HepG2 (cell line): ENCODE results near the gene ADM5. TPM values are rescaled to one million over a fixed set of nuclear protein-coding genes. Genes with fewer than 3 reads are reported as not detected.

Experiments
- ATAC-seq: fragments of 200-7000 bp; cut with Tn5 transposase; 3 replicates; pipeline ENCODE4 v1.9.1; 2020; ENCODE audit warnings: mild to moderate bottlenecking, moderate library complexity
- BruUV-seq: library from RNA; stranded (reverse); fragments of 400-500 nt; replicated peaks from 2 replicates; lab custom pipeline; 2021; lab: Mats Ljungman, UMichigan
- CTCF ChIA-PET: fragments of 300-600 bp; formaldehyde crosslinking; extraction: SDS; loops from one replicate; lab custom pipeline; 2021; ENCODE audit warnings: low total read pairs, inconsistent platforms, low intra/inter-chr PET ratio; lab: Yijun Ruan, JAX
- POLR2A ChIA-PET: fragments of 350-600 bp; sonication (Branson Sonifier 250); formaldehyde crosslinking; loops from one replicate; lab custom pipeline; 2020; ENCODE audit warnings: antibody characterized with exemption, inconsistent platforms; lab: Yijun Ruan, JAX
- DNase-seq: peaks from one replicate; pipeline ENCODE4 v3.0.0-alpha.2; 2015; ENCODE audit warnings: low spot score
- FAIRE-seq: peaks from 3 replicates; lab custom pipeline; 2011; peaks lifted over from hg19 to GRCh38; lab: Jason Lieb, UNC
- H2AFZ ChIP-seq: one replicate; pipeline ENCODE4 v1.6.1; 2011; ENCODE audit warnings: low read length, inconsistent platforms
- H3K27ac ChIP-seq: fragments of 300-600 bp; 3 replicates; pipeline ENCODE4 v1.8.0; 2011; ENCODE audit warnings: mixed run types, mild to moderate bottlenecking, mixed read lengths, low read length, inconsistent platforms; ENCODE audit not compliant: insufficient read depth; ENCODE audit errors: extremely low read length
- H3K27me3 ChIP-seq, 2 experiments: fragments of 200-600 bp in 1 of 2; 2 replicates in 1 of 2; 3 replicates in 1 of 2; pipeline versions ENCODE4 v1.6.0 to v1.8.0; 2011; ENCODE audit warnings: low read length in 2 of 2, mild to moderate bottlenecking in 2 of 2, moderate library complexity in 2 of 2, inconsistent platforms in 1 of 2; ENCODE audit not compliant: insufficient read depth in 2 of 2, control insufficient read depth in 1 of 2
- H3K36me3 ChIP-seq, 2 experiments: fragments of 200-600 bp in 1 of 2; replicated peaks in 1 of 2; 2 replicates in 1 of 2; 3 replicates in 1 of 2; pipeline versions ENCODE4 v1.5.1 to v1.8.0; 2011; ENCODE audit warnings: low read length in 2 of 2, inconsistent platforms in 1 of 2; ENCODE audit not compliant: insufficient read depth in 2 of 2, control insufficient read depth in 1 of 2
- H3K4me1 ChIP-seq: 2 replicates; pipeline ENCODE4 v1.5.1; 2012; ENCODE audit warnings: low read length, inconsistent platforms; ENCODE audit not compliant: insufficient read depth
- H3K4me2 ChIP-seq: 2 replicates; pipeline ENCODE4 v1.6.0; 2011; ENCODE audit warnings: low read depth, low read length, inconsistent platforms
- H3K4me3 ChIP-seq, 3 experiments: fragments of 200-600 bp in 1 of 3; sonication (generic), shearing (Covaris generic) in 1 of 3; replicated peaks in 1 of 3; 2 replicates each; pipeline ENCODE4 v1.5.1; 2011 to 2016; ENCODE audit warnings: low read length in 3 of 3, inconsistent platforms in 2 of 3, low read depth in 2 of 3, mild to moderate bottlenecking in 2 of 3, control low read depth in 1 of 3, mixed read lengths in 1 of 3; ENCODE audit not compliant: insufficient read depth in 1 of 3
- H3K79me2 ChIP-seq: one replicate; pipeline ENCODE4 v1.6.1; 2011; ENCODE audit warnings: low read length, inconsistent platforms; ENCODE audit not compliant: insufficient read depth
- H3K9ac ChIP-seq: 2 replicates; pipeline ENCODE4 v1.6.0; 2011; ENCODE audit warnings: mild to moderate bottlenecking, low read depth, low read length, inconsistent platforms; ENCODE audit not compliant: insufficient read depth
- H3K9me3 ChIP-seq: 2 replicates; pipeline ENCODE4 v1.5.1; 2012; ENCODE audit warnings: mild to moderate bottlenecking, low read length
- H4K20me1 ChIP-seq: 2 replicates; pipeline ENCODE4 v1.6.0; 2011; ENCODE audit warnings: inconsistent platforms, mild to moderate bottlenecking, low read length, moderate library complexity; ENCODE audit not compliant: insufficient read depth
- AFF4 ChIP-seq: sonication (generic); formaldehyde crosslinking; IDR thresholded peaks from 2 replicates; pipeline ENCODE4 v1.4.0; 2020; ENCODE audit warnings: missing genetic modification reagents
- EHMT2 ChIP-seq: fragments of 200-600 bp; sonication (generic); IDR thresholded peaks from 2 replicates; pipeline ENCODE4 v1.7.0; 2017; ENCODE audit warnings: antibody characterized with exemption, low read depth, low read length, borderline replicate concordance
- KDM3A ChIP-seq: IDR thresholded peaks from 2 replicates; pipeline ENCODE4 v1.6.1; 2018; ENCODE audit warnings: low read depth, missing compliant biosample characterization
- STAT5B ChIP-seq: sonication (generic); formaldehyde crosslinking; IDR thresholded peaks from 2 replicates; pipeline ENCODE4 v1.4.0; 2020; ENCODE audit warnings: missing genetic modification reagents
- ZBTB40 ChIP-seq, 2 experiments: fragments of 450-650 bp in 1 of 2; sonication (generic) in 1 of 2; formaldehyde crosslinking in 1 of 2; IDR thresholded peaks; 2 replicates each; pipeline versions ENCODE4 v1.6.1 to v1.8.0; 2016 to 2022; ENCODE audit warnings: antibody characterized with exemption in 1 of 2, mild to moderate bottlenecking in 1 of 2, missing genetic modification reagents in 1 of 2
- ZBTB46 ChIP-seq: sonication (generic); formaldehyde crosslinking; IDR thresholded peaks from 2 replicates; pipeline ENCODE4 v1.4.0; 2020; ENCODE audit warnings: mild to moderate bottlenecking, missing genetic modification reagents, borderline replicate concordance
- ZNF20 ChIP-seq: sonication (generic); formaldehyde crosslinking; IDR thresholded peaks from 2 replicates; pipeline ENCODE4 v1.4.0; 2020; ENCODE audit warnings: mild to moderate bottlenecking, moderate library complexity, missing genetic modification reagents
- ZNF660 ChIP-seq: sonication (generic); formaldehyde crosslinking; IDR thresholded peaks from 2 replicates; pipeline ENCODE4 v1.5.1; 2020; ENCODE audit warnings: mild to moderate bottlenecking, low read depth, missing genetic modification reagents, borderline replicate concordance
- WGBS: methylation state at CpG from one replicate; pipeline ENCODE4 v1.1.6; 2017; ENCODE audit warnings: low lambda C conversion rate; 5-methylcytosine and 5-hydroxymethylcytosine counted together
- in situ Hi-C: cut with HindIII; loops from 2 replicates; pipeline ENCODE4 v1.10.0; 2017; ENCODE audit warnings: low pct_unique_long_range_greater_than_20kb; ENCODE audit not compliant: extremely low pct_ligation_motif_present
- intact Hi-C: fragments of 100-400 bp; cut with micrococcal nuclease; formaldehyde crosslinking; loops from one replicate; pipeline ENCODE4 v1.10.0; 2022; ENCODE audit not compliant: unreplicated experiment
- polyA plus RNA-seq, 8 experiments: library from polyadenylated mRNA; depleted of rRNA in 3 of 8; stranded (reverse) in 7 of 8; unstranded in 1 of 8; fragments of >200 nt; fragmentation: Illumina TruSeq in 4 of 8; extraction: Trizol in 4 of 8; gene quantifications; 2 replicates each; pipeline versions ENCODE4 v1.2.1 to v1.2.3, GENCODE V29; 2011 to 2016; ENCODE audit warnings: low read depth in 4 of 8, missing spikeins in 1 of 8, mixed read lengths in 1 of 8; ENCODE audit not compliant: insufficient read depth in 1 of 8
- total RNA-seq, 5 experiments: library from RNA; depleted of rRNA; stranded (reverse); fragments of >200 nt; fragmentation: Illumina TruSeq; extraction: Trizol; gene quantifications; 2 replicates each; pipeline ENCODE4 v1.2.3, GENCODE V29; 2016; ENCODE audit warnings: low read depth in 1 of 5

Gene ADM5
- total and polyA plus RNA-seq, 2 of the 13 experiments (the other 11 are each of a cell fraction or from before 2014, with no cell fraction given) = 2.7 to 4.1 TPM

GRCh38 chr19:49654581-49654980 lies 34.8 kb upstream of the ADM5 start:
- H3K79me2 ChIP-seq = no peaks in the 10 kb centered on the region
- CTCF ChIA-PET = no interaction called here
- FAIRE-seq (no peak), ATAC-seq (no peak), DNase-seq (no peak)
- H3K27ac ChIP-seq = no peak overlapping the region
- H3K27me3 ChIP-seq = no peaks in the 10 kb centered on the region
- BruUV-seq = no TSS peak
- no peak overlapping the region for H2AFZ ChIP-seq
- POLR2A ChIA-PET = interaction anchor here (1.2 to 1.5 kb wide), 2 partner anchors 15 to 22 kb away, joined by 3 to 4 read pairs; partner anchors contain the start of gene RRAS
- 93% methylated on average over 10 of the region's 10 CpGs for whole genome bisulfite sequencing
- no peaks in the 10 kb centered on the region for H4K20me1 ChIP-seq
- in situ Hi-C loops (no loop called here), intact Hi-C loops (no loop called here)
- no peaks in the 10 kb centered on the region for H3K9me3 ChIP-seq
- H3K4me3 ChIP-seq = no peak overlapping the region
- no peak overlapping the region for H3K4me2 ChIP-seq
- peaks cover 14% of the 10 kb centered on the region; the same call in 1 of the 2 replicates for H3K4me1 ChIP-seq
- H3K9ac ChIP-seq = no peak overlapping the region
- H3K36me3 ChIP-seq = peaks cover 34 to 69% of the 10 kb centered on the region in 2 experiments; a peak in 4 of 5 replicates
- TF ChIP-seq EHMT2 (no peak), AFF4 (CRISPR knock-in tag) (no peak), STAT5B (CRISPR knock-in tag) (no peak), ZNF660 (CRISPR knock-in tag) (no peak), ZNF20 (CRISPR knock-in tag) (no peak), KDM3A (CRISPR knock-in tag) (no peak), ZBTB40 (IDR thresholded peaks at IDR 0.05) (no peak), ZBTB40 (CRISPR knock-in tag; IDR thresholded peaks at IDR 0.05) (no peak), ZBTB46 (CRISPR knock-in tag) (no peak)
